A549 (cell line): ENCODE data around the gene FGD2. TPM values are rescaled to one million over a fixed set of nuclear protein-coding genes. Genes with fewer than 3 reads are reported as not detected.

Experiments used
- ATAC-seq, 2 experiments: fragments of 200-7000 bp in 1 of 2; fragments of >200 bp in 1 of 2; cut with Nextera tagmentation in 1 of 2; cut with Tn5 transposase in 1 of 2; 3 replicates each; pipeline versions ENCODE4 v1.8.0 to v1.9.1; 2018 to 2020; ENCODE audit warnings: mild to moderate bottlenecking in 1 of 2, moderate library complexity in 1 of 2
- CTCF ChIA-PET: fragments of 300-600 bp; sonication (Branson Sonifier 250); formaldehyde crosslinking; extraction: SDS; loops from one replicate; lab custom pipeline; 2021; ENCODE audit warnings: antibody characterized with exemption, inconsistent platforms; lab: Yijun Ruan, JAX
- POLR2A ChIA-PET: fragments of 350-600 bp; formaldehyde crosslinking; extraction: SDS; loops from one replicate; lab custom pipeline; 2021; ENCODE audit warnings: antibody characterized with exemption, inconsistent platforms; lab: Yijun Ruan, JAX
- DNase-seq, 2 experiments: peaks; one replicate each; pipeline versions ENCODE4 v3.0.0 to v3.0.0-alpha.2; 2011 to 2016; ENCODE audit warnings: low read depth in 1 of 2, low spot score in 1 of 2
- FAIRE-seq: peaks from 2 replicates; lab custom pipeline; 2011; peaks lifted over from hg19 to GRCh38; lab: Jason Lieb, UNC
- H3K27ac ChIP-seq, 2 experiments: fragments of >200 bp; sonication (Bioruptor Twin); formaldehyde crosslinking; 3 replicates each; pipeline ENCODE4 v1.5.1; 2016 to 2017
- H3K4me1 ChIP-seq: fragments of >200 bp; sonication (Bioruptor Twin); formaldehyde crosslinking; 3 replicates; pipeline ENCODE4 v1.6.1; 2016
- H3K4me2 ChIP-seq: fragments of >200 bp; sonication (Bioruptor Twin); formaldehyde crosslinking; 3 replicates; pipeline ENCODE4 v1.6.1; 2016
- H3K4me3 ChIP-seq: fragments of >200 bp; sonication (Bioruptor Twin); formaldehyde crosslinking; 3 replicates; pipeline ENCODE4 v1.5.1; 2016
- H3K9me3 ChIP-seq: fragments of >200 bp; sonication (Bioruptor Twin); formaldehyde crosslinking; 3 replicates; pipeline ENCODE4 v1.6.1; 2016
- CEBPB ChIP-seq, 2 experiments: fragments of >200 bp in 1 of 2; sonication (Bioruptor Twin) in 1 of 2; formaldehyde crosslinking in 1 of 2; IDR thresholded peaks; 2 replicates each; pipeline ENCODE4 v1.6.1; 2012 to 2016
- CHD4 ChIP-seq: fragments of 200-600 bp; sonication (generic); IDR thresholded peaks from 2 replicates; pipeline ENCODE4 v1.6.1; 2016; ENCODE audit warnings: antibody characterized with exemption, mild to moderate bottlenecking, borderline replicate concordance
- EHF ChIP-seq: fragments of 250-450 bp; sonication (Bioruptor Pico); IDR thresholded peaks from 2 replicates; pipeline ENCODE4 v1.5.0; 2020; ENCODE audit warnings: mild to moderate bottlenecking
- EHMT2 ChIP-seq: fragments of 200-600 bp; sonication (generic); IDR thresholded peaks from 2 replicates; pipeline ENCODE4 v1.6.1; 2016; ENCODE audit warnings: antibody characterized with exemption, low read depth, mild to moderate bottlenecking, moderate library complexity
- FOSB ChIP-seq: fragments of 250-450 bp; sonication (Bioruptor Pico); IDR thresholded peaks from 2 replicates; pipeline ENCODE4 v1.5.0; 2020; ENCODE audit warnings: mild to moderate bottlenecking, moderate library complexity
- FOSL2 ChIP-seq, 2 experiments: fragments of 450-650 bp in 1 of 2; fragments of >200 bp in 1 of 2; sonication (Bioruptor Twin) in 1 of 2; formaldehyde crosslinking; IDR thresholded peaks; 2 replicates each; pipeline versions ENCODE4 v1.5.0 to v1.6.1; 2016 to 2020; ENCODE audit warnings: mild to moderate bottlenecking in 1 of 2, moderate library complexity in 1 of 2
- GATA3 ChIP-seq: IDR thresholded peaks from 2 replicates; pipeline ENCODE4 v1.6.1; 2012; ENCODE audit warnings: borderline replicate concordance
- HOXB13 ChIP-seq: fragments of 250-450 bp; sonication (Bioruptor Pico); IDR thresholded peaks from 2 replicates; pipeline ENCODE4 v1.5.0; 2020; ENCODE audit warnings: low read depth, mild to moderate bottlenecking, moderate library complexity
- KDM5A ChIP-seq: fragments of 200-600 bp; sonication (generic); IDR thresholded peaks from 2 replicates; pipeline ENCODE4 v1.6.1; 2016; ENCODE audit warnings: antibody characterized with exemption, mild to moderate bottlenecking
- MAZ ChIP-seq: fragments of 150-350 bp; IDR thresholded peaks from 2 replicates; pipeline ENCODE4 v1.6.1; 2014; ENCODE audit warnings: antibody characterized with exemption, low read depth, low read length, borderline replicate concordance
- MYC ChIP-seq: IDR thresholded peaks from 2 replicates; pipeline ENCODE4 v1.6.1; 2012; ENCODE audit warnings: mild to moderate bottlenecking, inconsistent platforms, low read length, improper control_type of control experiment, borderline replicate concordance
- RAD21 ChIP-seq, 2 experiments: fragments of >200 bp in 1 of 2; sonication (Bioruptor Twin) in 1 of 2; formaldehyde crosslinking in 1 of 2; IDR thresholded peaks in 1 of 2; conservative IDR thresholded peaks in 1 of 2; 2 replicates in 1 of 2; 3 replicates in 1 of 2; pipeline ENCODE4 v1.6.1; 2012 to 2018; ENCODE audit warnings: inconsistent platforms in 1 of 2
- RARB ChIP-seq: fragments of 250-450 bp; sonication (Bioruptor Pico); IDR thresholded peaks from 2 replicates; pipeline ENCODE4 v1.8.0; 2021; ENCODE audit warnings: mild to moderate bottlenecking, moderate library complexity
- RFX5 ChIP-seq: fragments of 450-650 bp; IDR thresholded peaks from 2 replicates; pipeline ENCODE4 v1.7.1; 2014; ENCODE audit warnings: antibody characterized with exemption, mild to moderate bottlenecking, moderate library complexity
- SREBF2 ChIP-seq: fragments of 450-650 bp; IDR thresholded peaks from 2 replicates; pipeline ENCODE4 v1.6.1; 2014; ENCODE audit warnings: mild to moderate bottlenecking, moderate library complexity
- TFCP2L1 ChIP-seq: fragments of 250-450 bp; sonication (Bioruptor Pico); IDR thresholded peaks from 2 replicates; pipeline ENCODE4 v1.5.0; 2021; ENCODE audit warnings: mild to moderate bottlenecking
- TP53 ChIP-seq: fragments of 250-450 bp; sonication (Bioruptor Pico); IDR thresholded peaks from 2 replicates; pipeline ENCODE4 v1.5.0; 2021; ENCODE audit warnings: mild to moderate bottlenecking, moderate library complexity
- WGBS: methylation state at CpG from one replicate; pipeline ENCODE4 v1.1.6; 2017; ENCODE audit errors: missing lambda C conversion rate; 5-methylcytosine and 5-hydroxymethylcytosine counted together
- polyA plus RNA-seq, 4 experiments: library from polyadenylated mRNA; depleted of rRNA in 3 of 4; stranded (reverse); fragments of >200 nt; fragmentation: RNase III in 1 of 4; extraction: RNeasy Plus Mini Kit Qiagen cat#74134 plus additional on column Dnase treatment in 1 of 4; gene quantifications; 2 replicates in 3 of 4; 3 replicates in 1 of 4; pipeline ENCODE4 v1.2.3, GENCODE V29; 2011 to 2017
- TF ChIP-seq, protein P1 (sequence below): IDR thresholded peaks from 2 replicates; pipeline ENCODE4 v1.6.1; 2012
- TF ChIP-seq, protein P2 (sequence below): fragments of 200-600 bp; sonication (generic); IDR thresholded peaks from 2 replicates; pipeline ENCODE4 v1.6.1; 2016; ENCODE audit warnings: antibody characterized with exemption, mild to moderate bottlenecking, moderate library complexity
- TF ChIP-seq, protein P3 (sequence below): fragments of 250-450 bp; sonication (Bioruptor Pico); IDR thresholded peaks from 2 replicates; pipeline ENCODE4 v1.5.0; 2021; ENCODE audit warnings: mild to moderate bottlenecking, moderate library complexity, borderline replicate concordance

Gene FGD2
- polyA plus RNA-seq, 2 of the 4 experiments (the other 2 are of a cell fraction) = not detected

DNA sequence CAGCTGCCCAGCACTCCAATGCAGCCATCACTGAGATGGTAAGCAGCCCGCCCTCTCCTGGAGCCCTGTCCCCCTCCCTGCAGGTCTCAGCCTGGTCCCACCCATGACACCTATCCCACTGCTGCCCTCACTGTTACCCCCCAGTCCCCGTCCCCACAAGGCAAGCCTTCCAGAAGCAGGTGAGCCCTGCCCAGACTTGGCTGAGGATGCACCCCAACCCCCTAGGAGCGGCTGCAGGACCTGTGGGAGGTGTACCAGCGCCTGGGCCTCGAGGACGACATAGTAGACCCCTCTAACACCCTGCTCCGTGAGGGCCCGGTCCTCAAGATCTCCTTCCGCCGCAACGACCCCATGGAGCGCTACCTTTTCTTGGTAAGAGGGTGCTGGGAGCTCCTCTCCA is 9.2 kb downstream of the FGD2 start:
- Histone ChIP-seq H3K27ac (no peak overlapping the region), H3K9me3 (no peaks in the 10 kb centered on the region), H3K4me3 (no peak overlapping the region), H3K4me2 (no peak overlapping the region), H3K4me1 (peaks cover 11% of the 10 kb centered on the region)
- no peak for ATAC-seq
- ChIA-PET POLR2A (no interaction called here), CTCF (interaction anchor here (7.1 to 18.0 kb wide), 3 partner anchors 162 to 247 kb away, joined by 112 to 546 read pairs (median 228); partner anchors contain the start of gene PIM1)
- TF ChIP-seq TFCP2L1 (CRISPR knock-in tag) (no peak), GATA3 (no peak), RARB (CRISPR knock-in tag) (no peak), EHF (CRISPR knock-in tag) (no peak), CEBPB (IDR thresholded peaks at IDR 0.05) (no peak), SREBF2 (no peak)
- TF ChIP-seq, protein P1, sequence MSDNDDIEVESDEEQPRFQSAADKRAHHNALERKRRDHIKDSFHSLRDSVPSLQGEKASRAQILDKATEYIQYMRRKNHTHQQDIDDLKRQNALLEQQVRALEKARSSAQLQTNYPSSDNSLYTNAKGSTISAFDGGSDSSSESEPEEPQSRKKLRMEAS = no peak
- TF ChIP-seq, protein P2, sequence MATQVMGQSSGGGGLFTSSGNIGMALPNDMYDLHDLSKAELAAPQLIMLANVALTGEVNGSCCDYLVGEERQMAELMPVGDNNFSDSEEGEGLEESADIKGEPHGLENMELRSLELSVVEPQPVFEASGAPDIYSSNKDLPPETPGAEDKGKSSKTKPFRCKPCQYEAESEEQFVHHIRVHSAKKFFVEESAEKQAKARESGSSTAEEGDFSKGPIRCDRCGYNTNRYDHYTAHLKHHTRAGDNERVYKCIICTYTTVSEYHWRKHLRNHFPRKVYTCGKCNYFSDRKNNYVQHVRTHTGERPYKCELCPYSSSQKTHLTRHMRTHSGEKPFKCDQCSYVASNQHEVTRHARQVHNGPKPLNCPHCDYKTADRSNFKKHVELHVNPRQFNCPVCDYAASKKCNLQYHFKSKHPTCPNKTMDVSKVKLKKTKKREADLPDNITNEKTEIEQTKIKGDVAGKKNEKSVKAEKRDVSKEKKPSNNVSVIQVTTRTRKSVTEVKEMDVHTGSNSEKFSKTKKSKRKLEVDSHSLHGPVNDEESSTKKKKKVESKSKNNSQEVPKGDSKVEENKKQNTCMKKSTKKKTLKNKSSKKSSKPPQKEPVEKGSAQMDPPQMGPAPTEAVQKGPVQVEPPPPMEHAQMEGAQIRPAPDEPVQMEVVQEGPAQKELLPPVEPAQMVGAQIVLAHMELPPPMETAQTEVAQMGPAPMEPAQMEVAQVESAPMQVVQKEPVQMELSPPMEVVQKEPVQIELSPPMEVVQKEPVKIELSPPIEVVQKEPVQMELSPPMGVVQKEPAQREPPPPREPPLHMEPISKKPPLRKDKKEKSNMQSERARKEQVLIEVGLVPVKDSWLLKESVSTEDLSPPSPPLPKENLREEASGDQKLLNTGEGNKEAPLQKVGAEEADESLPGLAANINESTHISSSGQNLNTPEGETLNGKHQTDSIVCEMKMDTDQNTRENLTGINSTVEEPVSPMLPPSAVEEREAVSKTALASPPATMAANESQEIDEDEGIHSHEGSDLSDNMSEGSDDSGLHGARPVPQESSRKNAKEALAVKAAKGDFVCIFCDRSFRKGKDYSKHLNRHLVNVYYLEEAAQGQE = no peak
- TF ChIP-seq, protein P3, sequence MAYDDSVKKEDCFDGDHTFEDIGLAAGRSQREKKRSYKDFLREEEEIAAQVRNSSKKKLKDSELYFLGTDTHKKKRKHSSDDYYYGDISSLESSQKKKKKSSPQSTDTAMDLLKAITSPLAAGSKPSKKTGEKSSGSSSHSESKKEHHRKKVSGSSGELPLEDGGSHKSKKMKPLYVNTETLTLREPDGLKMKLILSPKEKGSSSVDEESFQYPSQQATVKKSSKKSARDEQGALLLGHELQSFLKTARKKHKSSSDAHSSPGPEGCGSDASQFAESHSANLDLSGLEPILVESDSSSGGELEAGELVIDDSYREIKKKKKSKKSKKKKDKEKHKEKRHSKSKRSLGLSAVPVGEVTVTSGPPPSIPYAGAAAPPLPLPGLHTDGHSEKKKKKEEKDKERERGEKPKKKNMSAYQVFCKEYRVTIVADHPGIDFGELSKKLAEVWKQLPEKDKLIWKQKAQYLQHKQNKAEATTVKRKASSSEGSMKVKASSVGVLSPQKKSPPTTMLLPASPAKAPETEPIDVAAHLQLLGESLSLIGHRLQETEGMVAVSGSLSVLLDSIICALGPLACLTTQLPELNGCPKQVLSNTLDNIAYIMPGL (CRISPR knock-in tag) = no peak
- WGBS = 82% methylated on average over 4 of the region's 12 CpGs
- FAIRE-seq = no peak
- DNase-seq = no peak

DNA sequence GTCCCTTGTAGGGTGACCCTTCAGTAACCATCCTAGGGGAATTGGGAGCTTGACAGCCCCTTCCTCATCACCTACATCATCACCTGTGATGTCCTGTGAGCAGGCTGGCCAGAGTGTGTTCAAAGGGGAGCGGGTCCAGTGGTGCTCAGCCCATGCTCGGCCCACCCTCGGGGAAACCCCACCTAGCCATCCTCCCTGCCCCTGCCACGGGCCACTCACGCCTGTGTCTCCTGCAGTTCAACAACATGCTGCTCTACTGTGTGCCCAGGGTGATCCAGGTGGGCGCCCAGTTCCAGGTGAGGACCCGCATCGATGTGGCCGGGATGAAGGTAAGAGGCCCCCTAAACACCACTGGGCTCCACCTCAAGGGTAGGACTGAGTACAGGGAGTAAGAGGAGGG is 10.1 kb downstream of the FGD2 start:
- CTCF ChIA-PET = interaction anchor here (1.0 to 20.1 kb wide), 6 partner anchors 37 to 248 kb away, joined by 4 to 546 read pairs (median 170); partner anchors contain the start of gene PIM1
- no peak for FAIRE-seq
- Histone ChIP-seq H3K9me3 (no peaks in the 10 kb centered on the region), H3K4me1 (peaks cover 11% of the 10 kb centered on the region), H3K4me3 (no peak overlapping the region), H3K4me2 (no peak overlapping the region), H3K27ac (no peak overlapping the region)
- no peak for DNase-seq
- POLR2A ChIA-PET = no interaction called here
- no peak for TF ChIP-seq FOSL2 (IDR thresholded peaks at IDR 0.05)
- no peak for TF ChIP-seq FOSL2 (CRISPR knock-in tag; IDR thresholded peaks at IDR 0.05)
- TF ChIP-seq FOSB (CRISPR knock-in tag) = no peak
- no peak for TF ChIP-seq KDM5A
- TF ChIP-seq CHD4 = no peak
- no peak for TF ChIP-seq MYC
- TF ChIP-seq, protein P3 (CRISPR knock-in tag) = no peak
- TF ChIP-seq EHMT2 = no peak
- no peak for TF ChIP-seq RFX5
- TF ChIP-seq HOXB13 (CRISPR knock-in tag) = no peak
- no peak for TF ChIP-seq MAZ
- no peak for TF ChIP-seq TP53 (CRISPR knock-in tag)
- no peak for TF ChIP-seq RAD21 (conservative IDR thresholded peaks at IDR 0.05 in 1 of 2, IDR thresholded peaks at IDR 0.05 in 1 of 2)
- no peak for TF ChIP-seq EHF (CRISPR knock-in tag)
- 50% methylated on average over 2 of the region's 9 CpGs for WGBS
- ATAC-seq = no peak
